ENCODE data around the gene FKBP1A. TPM values are rescaled to one million over a fixed set of nuclear protein-coding genes. Genes with fewer than 3 reads are reported as not detected.

Gene FKBP1A
- total RNA-seq, 1 donor from 2014 or later, result 952 TPM

DNA sequence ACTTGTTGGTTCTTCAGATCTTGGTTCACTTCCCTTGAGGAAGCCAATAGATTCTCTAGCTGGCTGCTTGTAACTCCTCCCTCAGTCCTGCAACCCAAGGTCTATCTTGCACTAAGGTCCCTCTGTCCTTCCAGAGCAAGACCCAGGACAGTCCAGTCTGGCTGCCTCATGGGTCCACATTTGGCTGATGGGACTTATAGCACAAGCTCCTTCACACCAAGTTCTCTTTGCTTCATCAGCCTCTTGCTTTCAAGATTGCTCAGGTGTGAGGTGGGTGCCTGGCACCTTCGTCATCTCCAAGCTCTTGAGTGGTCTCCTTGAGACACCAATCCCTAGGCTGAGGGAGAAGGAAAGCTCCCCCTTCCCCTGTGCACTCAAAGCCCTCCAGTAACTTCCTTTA, 45.5 kb upstream of the FKBP1A start:
- Mint-ChIP-seq H3K27me3 (ENCODE audit: unreplicated experiment) (peaks cover 1% of the 10 kb centered on the region), H3K4me1 (ENCODE audit: unreplicated experiment) (peaks cover 18% of the 10 kb centered on the region), H3K9me3 (ENCODE audit: unreplicated experiment) (no peaks in the 10 kb centered on the region), H3K36me3 (ENCODE audit: low read depth, unreplicated experiment) (peaks cover 30% of the 10 kb centered on the region), H3K4me3 (ENCODE audit: unreplicated experiment) (no peak overlapping the region), H3K27ac (ENCODE audit: unreplicated experiment) (no peak overlapping the region)
- no peak for DNase-seq (ENCODE audit: low spot score)
- no peak for TF ChIP-seq CTCF (IDR thresholded peaks at IDR 0.05; ENCODE audit: unreplicated experiment)

GRCh38 chr20:1437235-1437904, 44.5 kb upstream of the FKBP1A start:
- Mint-ChIP-seq H3K9me3 (ENCODE audit: unreplicated experiment) (no peaks in the 10 kb centered on the region), H3K27me3 (ENCODE audit: unreplicated experiment) (peaks cover 1% of the 10 kb centered on the region), H3K36me3 (ENCODE audit: low read depth, unreplicated experiment) (peaks cover 20% of the 10 kb centered on the region), H3K4me1 (ENCODE audit: unreplicated experiment) (peaks cover 18% of the 10 kb centered on the region), H3K27ac (ENCODE audit: unreplicated experiment) (no peak overlapping the region), H3K4me3 (ENCODE audit: unreplicated experiment) (no peak overlapping the region)
- peak; percentile 89 for TF ChIP-seq CTCF (IDR thresholded peaks at IDR 0.05; ENCODE audit: unreplicated experiment)
- peak; percentile 81 for DNase-seq (ENCODE audit: low spot score)

DNA sequence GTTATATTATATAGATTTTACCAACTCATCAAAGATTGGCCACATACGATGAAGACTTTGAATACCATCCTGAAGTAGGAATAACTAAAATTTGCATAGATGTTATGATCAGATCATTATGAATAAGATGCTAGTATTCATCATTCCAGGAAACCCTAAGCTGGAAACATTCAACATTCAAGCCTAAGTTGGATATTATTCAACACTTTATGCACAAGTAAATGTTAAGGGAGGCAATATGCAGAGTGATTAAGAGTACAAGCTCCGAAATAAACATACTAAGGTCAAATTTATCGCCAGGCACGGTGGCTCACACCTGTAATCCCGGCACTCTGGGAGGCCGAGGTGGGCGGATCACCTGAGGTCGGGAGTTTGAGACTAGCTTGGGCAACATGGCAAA, 43.4 kb upstream of the FKBP1A start:
- H3K9me3 Mint-ChIP-seq (ENCODE audit: unreplicated experiment), result no peaks in the 10 kb centered on the region
- DNase-seq (ENCODE audit: low spot score), result no peak
- H3K4me1 Mint-ChIP-seq (ENCODE audit: unreplicated experiment), result peaks cover 18% of the 10 kb centered on the region
- peaks cover 10% of the 10 kb centered on the region for H3K36me3 Mint-ChIP-seq (ENCODE audit: low read depth, unreplicated experiment)
- TF ChIP-seq CTCF (IDR thresholded peaks at IDR 0.05; ENCODE audit: unreplicated experiment), result no peak
- no peak overlapping the region for H3K27ac Mint-ChIP-seq (ENCODE audit: unreplicated experiment)
- H3K27me3 Mint-ChIP-seq (ENCODE audit: unreplicated experiment), result peaks cover 1% of the 10 kb centered on the region
- no peak overlapping the region for H3K4me3 Mint-ChIP-seq (ENCODE audit: unreplicated experiment)

GRCh38 chr20:1435337-1435699, 42.5 kb upstream of the FKBP1A start:
- Mint-ChIP-seq H3K36me3 (ENCODE audit: low read depth, unreplicated experiment) (peaks cover 7% of the 10 kb centered on the region), H3K4me3 (ENCODE audit: unreplicated experiment) (no peak overlapping the region), H3K9me3 (ENCODE audit: unreplicated experiment) (no peaks in the 10 kb centered on the region), H3K27me3 (ENCODE audit: unreplicated experiment) (peaks cover 1% of the 10 kb centered on the region), H3K27ac (ENCODE audit: unreplicated experiment) (no peak overlapping the region), H3K4me1 (ENCODE audit: unreplicated experiment) (peaks cover 18% of the 10 kb centered on the region)
- no peak for DNase-seq (ENCODE audit: low spot score)
- TF ChIP-seq CTCF (IDR thresholded peaks at IDR 0.05; ENCODE audit: unreplicated experiment), result no peak

- TF ChIP-seq CTCF (IDR thresholded peaks at IDR 0.05; ENCODE audit: unreplicated experiment), result no peak
- H3K4me1 Mint-ChIP-seq (ENCODE audit: unreplicated experiment), result peaks cover 16% of the 10 kb centered on the region
- peak overlapping the region; percentile 37 for H3K4me3 Mint-ChIP-seq (ENCODE audit: unreplicated experiment)
- H3K9me3 Mint-ChIP-seq (ENCODE audit: unreplicated experiment), result no peaks in the 10 kb centered on the region
- H3K27me3 Mint-ChIP-seq (ENCODE audit: unreplicated experiment), result peaks cover 1% of the 10 kb centered on the region
- peaks cover 7% of the 10 kb centered on the region for H3K36me3 Mint-ChIP-seq (ENCODE audit: low read depth, unreplicated experiment)
- DNase-seq (ENCODE audit: low spot score), result peak; percentile 27
- peak overlapping the region; percentile 95 for H3K27ac Mint-ChIP-seq (ENCODE audit: unreplicated experiment)
Measured at GRCh38 chr20:1434571-1435336, 41.9 kb upstream of the FKBP1A start.
